HL-60 (cell line): ENCODE results near the gene NGF.

ENCODE experiments used
- POLR2AphosphoS5 ChIP-seq: IDR thresholded peaks from 2 replicates; pipeline ENCODE4 v1.6.1; 2012; ENCODE audit warnings: low read depth
- TF ChIP-seq, protein P1 (sequence below): IDR thresholded peaks from one replicate; pipeline ENCODE4 v1.5.1; 2011; ENCODE audit warnings: low read length, control low read depth, inconsistent platforms; ENCODE audit not compliant: insufficient read depth
- TF ChIP-seq, protein P2 (sequence below): IDR thresholded peaks from 2 replicates; pipeline ENCODE4 v1.6.1; 2012; ENCODE audit warnings: low read depth; ENCODE audit not compliant: insufficient replicate concordance

DNA sequence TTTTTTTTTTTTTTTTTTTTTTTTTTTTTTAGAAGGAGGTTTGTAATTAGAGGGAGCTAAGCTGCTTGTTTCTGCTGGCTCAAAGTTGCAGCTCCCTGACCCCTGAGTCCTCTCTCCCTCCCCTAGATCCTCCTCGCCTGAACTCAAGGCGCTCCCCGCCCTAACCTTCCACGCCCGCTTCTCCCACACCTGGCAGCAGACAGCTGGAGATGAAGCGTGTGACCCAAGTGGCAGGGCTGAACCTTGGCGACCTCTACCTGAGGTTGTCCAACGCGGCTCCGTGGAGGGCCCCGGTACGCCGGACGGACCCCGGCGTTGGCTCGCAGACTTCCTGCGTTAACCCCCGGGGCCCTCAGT lies 795 bp downstream of the NGF start:
- TF ChIP-seq, protein P1, sequence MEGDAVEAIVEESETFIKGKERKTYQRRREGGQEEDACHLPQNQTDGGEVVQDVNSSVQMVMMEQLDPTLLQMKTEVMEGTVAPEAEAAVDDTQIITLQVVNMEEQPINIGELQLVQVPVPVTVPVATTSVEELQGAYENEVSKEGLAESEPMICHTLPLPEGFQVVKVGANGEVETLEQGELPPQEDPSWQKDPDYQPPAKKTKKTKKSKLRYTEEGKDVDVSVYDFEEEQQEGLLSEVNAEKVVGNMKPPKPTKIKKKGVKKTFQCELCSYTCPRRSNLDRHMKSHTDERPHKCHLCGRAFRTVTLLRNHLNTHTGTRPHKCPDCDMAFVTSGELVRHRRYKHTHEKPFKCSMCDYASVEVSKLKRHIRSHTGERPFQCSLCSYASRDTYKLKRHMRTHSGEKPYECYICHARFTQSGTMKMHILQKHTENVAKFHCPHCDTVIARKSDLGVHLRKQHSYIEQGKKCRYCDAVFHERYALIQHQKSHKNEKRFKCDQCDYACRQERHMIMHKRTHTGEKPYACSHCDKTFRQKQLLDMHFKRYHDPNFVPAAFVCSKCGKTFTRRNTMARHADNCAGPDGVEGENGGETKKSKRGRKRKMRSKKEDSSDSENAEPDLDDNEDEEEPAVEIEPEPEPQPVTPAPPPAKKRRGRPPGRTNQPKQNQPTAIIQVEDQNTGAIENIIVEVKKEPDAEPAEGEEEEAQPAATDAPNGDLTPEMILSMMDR = no peak
- TF ChIP-seq POLR2AphosphoS5 = no peak
- TF ChIP-seq, protein P2, sequence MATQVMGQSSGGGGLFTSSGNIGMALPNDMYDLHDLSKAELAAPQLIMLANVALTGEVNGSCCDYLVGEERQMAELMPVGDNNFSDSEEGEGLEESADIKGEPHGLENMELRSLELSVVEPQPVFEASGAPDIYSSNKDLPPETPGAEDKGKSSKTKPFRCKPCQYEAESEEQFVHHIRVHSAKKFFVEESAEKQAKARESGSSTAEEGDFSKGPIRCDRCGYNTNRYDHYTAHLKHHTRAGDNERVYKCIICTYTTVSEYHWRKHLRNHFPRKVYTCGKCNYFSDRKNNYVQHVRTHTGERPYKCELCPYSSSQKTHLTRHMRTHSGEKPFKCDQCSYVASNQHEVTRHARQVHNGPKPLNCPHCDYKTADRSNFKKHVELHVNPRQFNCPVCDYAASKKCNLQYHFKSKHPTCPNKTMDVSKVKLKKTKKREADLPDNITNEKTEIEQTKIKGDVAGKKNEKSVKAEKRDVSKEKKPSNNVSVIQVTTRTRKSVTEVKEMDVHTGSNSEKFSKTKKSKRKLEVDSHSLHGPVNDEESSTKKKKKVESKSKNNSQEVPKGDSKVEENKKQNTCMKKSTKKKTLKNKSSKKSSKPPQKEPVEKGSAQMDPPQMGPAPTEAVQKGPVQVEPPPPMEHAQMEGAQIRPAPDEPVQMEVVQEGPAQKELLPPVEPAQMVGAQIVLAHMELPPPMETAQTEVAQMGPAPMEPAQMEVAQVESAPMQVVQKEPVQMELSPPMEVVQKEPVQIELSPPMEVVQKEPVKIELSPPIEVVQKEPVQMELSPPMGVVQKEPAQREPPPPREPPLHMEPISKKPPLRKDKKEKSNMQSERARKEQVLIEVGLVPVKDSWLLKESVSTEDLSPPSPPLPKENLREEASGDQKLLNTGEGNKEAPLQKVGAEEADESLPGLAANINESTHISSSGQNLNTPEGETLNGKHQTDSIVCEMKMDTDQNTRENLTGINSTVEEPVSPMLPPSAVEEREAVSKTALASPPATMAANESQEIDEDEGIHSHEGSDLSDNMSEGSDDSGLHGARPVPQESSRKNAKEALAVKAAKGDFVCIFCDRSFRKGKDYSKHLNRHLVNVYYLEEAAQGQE = no peak
